ENCODE measurements around the gene MYL6B.

The MYL6B gene

DNA sequence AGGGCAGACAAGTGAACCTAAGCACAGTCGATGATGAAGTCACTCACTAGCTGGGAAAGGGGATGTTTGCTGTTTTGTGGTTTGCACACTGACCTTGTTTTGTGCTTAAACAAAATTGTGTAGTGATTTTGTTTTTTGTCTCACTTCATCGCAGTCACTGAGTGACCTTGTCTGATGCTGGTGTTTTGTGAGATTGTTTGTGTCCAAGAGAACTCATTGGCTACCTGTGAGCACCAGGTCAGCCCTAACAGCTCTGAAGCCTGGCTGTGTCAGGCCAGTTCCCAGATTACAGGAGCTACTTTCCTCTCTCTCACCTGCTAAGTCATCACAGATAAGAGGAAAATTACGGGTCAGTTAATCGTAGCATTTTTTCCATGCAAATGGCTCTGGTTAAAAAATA lies 28.3 kb upstream of the MYL6B start:
- no peak for DNase-seq

GRCh38 chr12:56126732-56127239 lies 25.6 kb upstream of the MYL6B start:
- no peak for DNase-seq

DNA sequence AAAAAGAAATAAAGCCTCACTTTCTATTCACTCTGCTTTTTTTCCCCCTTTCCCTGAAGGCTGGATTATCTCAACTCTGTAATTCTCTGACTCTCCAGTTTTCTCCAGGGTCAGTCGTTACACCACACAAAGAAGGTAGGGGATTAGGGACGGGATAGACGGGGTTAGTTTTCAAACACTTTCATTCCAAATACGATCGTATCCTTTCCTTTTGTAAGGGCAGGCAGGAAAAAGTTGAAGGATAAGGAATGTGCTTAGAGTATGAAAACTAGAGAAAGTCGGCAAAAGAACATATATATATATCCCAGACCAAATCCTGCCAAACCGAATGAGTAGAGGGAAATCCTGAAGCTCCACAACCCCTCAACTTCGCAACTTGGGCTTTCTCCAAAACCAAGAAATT lies 24.9 kb upstream of the MYL6B start:
- no peak for DNase-seq

GRCh38 chr12:56127888-56128669 lies 24.3 kb upstream of the MYL6B start, which contains the start of gene ESYT1:
ESYT1 (plus strand) TSS chr12:56128267; CDS start chr12:56128320, 53 bp downstream.
- DNase-seq, result peak; percentile 95

DNA sequence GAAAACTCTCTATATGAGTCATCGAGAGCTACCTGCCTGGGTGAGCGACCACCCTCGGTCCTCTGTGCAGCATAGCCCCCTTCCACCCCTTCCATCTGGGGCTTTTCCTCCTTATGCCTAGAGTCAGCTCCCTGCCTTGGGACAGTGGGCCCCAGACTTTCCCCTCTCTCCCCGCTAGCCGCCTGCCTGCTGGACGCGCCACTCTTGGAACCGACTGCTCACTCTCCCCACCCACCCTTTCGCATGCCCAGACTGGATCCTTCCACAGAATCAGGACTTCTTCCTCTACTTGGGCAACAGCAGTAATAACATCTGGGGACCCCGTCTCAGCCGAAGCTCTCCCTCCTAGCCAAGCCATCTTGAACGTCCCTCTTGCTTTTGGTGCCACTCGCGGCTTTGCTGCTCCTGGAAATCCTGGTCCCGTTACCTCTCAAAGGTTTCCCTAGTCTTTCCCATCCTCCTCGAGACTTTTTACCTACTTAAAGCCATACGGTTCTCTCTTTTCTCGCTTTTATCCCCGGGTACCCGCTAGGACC lies 23.6 kb upstream of the MYL6B start:
- DNase-seq, result no peak

GRCh38 chr12:56129206-56129941 lies 23.0 kb upstream of the MYL6B start:
- DNase-seq, result peak; percentile 63

GRCh38 chr12:56129942-56130495 lies 22.4 kb upstream of the MYL6B start:
- no peak for DNase-seq

DNA sequence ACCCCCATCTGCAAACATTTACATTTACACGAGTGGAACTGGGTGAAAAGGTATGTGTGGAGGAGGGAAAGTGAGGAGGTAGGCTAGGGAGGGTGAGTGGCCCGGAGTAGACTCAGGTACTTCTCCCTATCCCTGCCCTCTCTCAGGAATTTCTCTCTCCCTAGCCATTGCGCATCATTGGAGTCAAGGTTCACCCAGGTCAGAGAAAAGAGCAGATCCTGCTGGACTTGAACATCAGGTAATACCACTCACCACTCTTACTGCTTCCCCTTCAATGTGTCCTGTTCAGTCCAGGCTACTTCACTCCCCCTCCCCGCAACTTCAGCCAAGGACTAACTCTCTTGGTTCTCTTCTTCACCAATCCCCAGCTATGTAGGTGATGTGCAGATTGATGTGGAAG lies 21.5 kb upstream of the MYL6B start:
- no peak for DNase-seq

- DNase-seq, result no peak
These were observed 17.5 kb upstream of the MYL6B start for GRCh38 chr12:56134897-56135296.

- no peak for DNase-seq
These were observed 14.4 kb upstream of the MYL6B start for GRCh38 chr12:56137853-56138571.

GRCh38 chr12:56141946-56142784 lies 10.2 kb upstream of the MYL6B start:
- DNase-seq, result no peak

- no peak for DNase-seq
These were observed 9.2 kb upstream of the MYL6B start for GRCh38 chr12:56143217-56143616.

DNA sequence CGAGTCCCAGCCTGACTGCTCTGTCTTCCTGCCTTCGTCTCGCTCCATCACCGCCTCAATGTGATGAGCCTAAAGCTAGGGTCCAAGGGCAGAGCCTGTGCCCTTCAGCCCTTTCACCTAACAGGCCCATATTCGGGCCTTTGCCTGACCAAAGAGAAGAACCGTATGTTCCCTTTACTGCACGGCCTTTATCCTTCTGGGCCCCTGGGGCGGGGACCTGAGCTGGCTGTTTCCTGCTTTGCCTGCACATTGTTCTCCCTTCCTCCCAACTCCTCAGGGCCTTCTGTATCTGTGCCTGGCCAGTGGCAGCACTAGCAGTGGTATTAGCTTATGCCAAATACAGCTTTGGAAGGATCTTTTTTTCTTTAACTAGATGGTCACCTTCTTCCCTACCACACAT lies 8.5 kb upstream of the MYL6B start:
- DNase-seq, result no peak

- no peak for DNase-seq
These were observed 7.2 kb upstream of the MYL6B start for GRCh38 chr12:56145217-56145616.

DNA sequence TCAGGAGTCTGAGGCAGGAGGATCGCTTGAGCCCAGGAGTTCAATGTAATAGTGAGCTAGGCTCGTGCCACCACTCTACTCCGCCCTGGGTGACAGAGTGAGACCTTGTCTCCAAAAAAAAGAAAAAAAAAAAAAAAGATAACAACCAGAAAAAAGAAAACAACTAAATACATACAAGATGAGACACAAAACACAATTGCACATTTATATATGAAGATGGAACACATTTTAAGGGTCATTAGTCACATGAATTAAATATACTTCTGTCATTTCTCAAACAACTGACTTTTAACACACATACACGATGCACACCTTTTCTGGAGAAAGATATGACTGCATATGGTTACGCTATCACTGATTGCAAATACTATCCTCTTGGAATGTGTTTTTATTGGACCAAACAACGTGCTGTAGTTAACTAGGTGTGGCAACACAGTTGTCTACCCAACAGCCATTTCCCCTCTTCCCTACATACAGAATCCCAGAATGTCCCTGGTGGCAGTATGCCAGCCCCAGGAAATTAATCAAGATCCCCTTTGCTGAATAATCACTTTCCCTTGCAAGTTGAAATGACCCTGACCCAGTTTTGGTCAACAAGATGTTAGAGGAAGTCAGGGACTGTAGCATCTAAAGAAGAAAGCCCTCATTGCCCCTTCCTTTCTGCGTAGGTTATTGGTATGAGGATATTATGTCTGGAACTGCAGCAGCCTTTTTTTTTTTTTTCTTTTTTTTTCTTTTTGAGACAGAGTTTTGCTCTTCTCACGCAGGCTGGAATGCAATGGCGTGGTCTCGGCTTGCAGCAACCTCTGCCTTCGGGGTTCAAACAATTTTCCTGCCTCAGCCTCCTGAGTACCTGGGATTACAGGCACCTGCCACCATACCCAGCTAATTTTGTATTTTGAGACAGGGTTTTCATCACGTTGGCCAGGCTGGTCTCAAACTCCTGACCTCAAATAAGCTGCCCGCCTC lies 5.6 kb upstream of the MYL6B start:
- DNase-seq, result no peak

DNA sequence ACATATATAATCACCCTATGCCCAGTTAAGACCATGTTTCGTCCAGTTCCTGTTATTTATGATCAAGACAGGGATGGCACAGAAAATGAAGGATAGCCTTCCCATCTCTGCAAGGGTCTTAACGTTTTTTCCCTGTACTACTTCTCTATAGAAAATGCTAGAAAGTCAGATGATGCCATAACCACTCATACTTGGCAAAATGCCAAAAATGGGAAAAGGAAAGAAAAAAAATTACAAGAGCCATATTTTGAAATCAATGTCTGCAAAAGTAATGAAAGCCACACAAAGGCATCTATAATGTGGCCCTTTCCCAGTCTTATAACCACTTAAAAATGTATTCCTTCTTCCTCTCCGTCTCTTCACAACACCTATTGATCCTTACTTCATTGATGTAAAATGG lies 1.8 kb upstream of the MYL6B start:
- no peak for DNase-seq

- peak; percentile 62 for DNase-seq
These were observed 685 bp upstream of the MYL6B start for GRCh38 chr12:56151672-56152131.

DNA sequence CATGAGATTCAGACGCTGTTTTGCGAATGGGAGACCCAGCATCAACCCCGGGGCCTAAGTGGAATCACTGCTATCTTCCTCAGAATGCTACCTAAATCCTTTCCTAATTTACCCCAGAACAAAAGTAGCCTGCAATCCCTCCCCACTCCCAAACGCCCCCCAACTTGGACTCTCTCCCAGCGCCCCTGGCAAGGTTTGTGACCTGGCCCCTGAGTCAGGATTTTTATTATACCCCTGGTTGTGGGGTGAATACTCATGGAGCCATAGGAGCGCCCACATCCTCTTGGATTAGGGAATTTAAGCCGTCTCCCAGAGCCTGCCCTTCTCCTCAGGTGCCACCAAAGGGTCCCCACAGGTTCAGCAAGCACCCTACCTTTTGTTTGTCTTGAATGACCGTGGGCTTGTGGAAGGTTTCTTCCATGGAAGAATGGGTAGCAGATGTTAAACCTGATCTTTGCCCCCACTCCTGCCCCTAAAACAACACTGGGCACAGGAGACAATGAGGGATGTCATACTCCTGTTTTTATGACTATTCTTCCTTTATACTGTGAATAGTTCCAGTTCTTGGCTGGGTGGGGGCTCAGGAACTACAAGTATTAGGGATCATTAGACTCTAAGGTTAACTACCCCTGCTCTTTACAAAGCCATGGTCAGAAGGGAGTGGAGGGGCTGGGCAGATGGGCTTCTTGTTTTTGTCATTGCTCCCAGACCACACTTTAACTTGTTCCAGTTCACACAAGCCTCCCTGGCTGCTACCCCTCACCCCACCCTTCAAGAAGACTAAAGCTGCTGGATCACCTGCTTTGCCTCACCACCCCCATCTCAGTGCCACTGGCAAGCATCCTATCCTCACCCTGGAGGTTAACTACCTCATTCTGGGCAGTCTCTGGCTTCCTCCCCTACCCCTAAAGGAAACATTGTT lies 630 bp downstream of the MYL6B start:
- no peak for DNase-seq

DNA sequence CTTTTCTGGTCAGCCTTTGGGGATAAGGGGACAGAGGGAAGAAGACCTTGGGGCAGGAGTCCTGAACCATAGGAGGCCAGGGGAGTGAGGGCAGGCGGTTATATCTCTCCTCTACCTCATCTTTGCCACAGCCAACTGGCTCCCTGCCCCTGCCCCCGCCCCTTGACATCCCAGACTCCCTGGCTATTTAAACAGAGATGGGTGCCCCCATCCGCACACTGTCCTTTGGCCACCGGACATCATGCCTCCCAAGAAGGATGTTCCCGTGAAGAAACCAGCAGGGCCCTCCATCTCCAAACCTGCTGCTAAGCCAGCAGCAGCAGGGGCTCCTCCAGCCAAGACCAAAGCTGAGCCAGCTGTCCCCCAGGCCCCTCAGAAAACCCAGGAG lies 1.3 kb downstream of the MYL6B start:
- DNase-seq, result no peak

All from effector CD4-positive, alpha-beta T cell (primary cell).